ENCODE results near the gene RSL1D1.
"Not testable (repeated sequence)": the region's sequence is repeated elsewhere in the genome, so short reads cannot be mapped to it uniquely, and the experiment has no call there.

Gene RSL1D1

DNA sequence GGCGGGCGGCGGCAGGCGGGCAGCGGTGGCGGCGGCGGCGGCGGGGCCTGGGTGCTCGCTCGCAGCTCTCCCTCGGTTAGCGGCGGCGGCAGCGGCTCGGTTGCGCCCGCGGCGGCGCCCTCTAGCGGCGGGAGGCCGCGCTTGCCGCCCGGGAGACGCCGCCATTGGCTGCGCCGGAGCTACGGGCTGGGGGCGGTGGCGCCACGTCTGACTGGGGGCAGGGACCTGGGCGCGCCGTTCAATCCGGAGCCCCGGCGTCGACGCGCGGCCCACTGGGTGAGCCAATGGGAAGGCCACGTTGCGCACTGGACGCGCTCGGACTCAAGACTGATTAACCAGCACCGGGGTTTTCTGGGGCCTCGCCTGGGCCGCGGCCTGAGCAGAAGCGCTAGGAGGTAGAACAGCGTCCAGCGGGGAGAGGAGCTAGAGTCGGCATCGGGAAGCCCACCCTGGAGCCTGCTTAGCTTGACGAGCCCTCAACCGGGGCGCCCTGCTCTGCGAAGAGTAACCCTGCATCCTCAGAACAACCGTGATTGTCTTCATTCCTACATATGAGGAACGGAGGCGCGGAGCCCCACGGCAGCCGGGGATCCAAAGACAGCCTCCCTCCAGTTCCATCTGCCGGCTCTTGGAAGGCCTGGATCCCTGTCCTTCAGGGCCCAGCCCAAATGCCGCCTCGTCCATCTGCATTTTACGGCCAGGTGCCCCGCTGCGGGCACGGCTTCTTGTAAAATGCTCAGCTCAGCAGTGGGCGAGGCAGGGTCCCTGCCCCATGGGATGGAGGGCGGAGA, 54.0 kb downstream of the RSL1D1 start, which contains the start of gene ZC3H7A:
TSS of gene ZC3H7A (minus strand) at position 93 of the 791 bp plus-strand sequence. CDS start 14,904 bp downstream, outside the sequence.
- peak; percentile 97 for DNase-seq (ENCODE audit: low read depth)

DNA sequence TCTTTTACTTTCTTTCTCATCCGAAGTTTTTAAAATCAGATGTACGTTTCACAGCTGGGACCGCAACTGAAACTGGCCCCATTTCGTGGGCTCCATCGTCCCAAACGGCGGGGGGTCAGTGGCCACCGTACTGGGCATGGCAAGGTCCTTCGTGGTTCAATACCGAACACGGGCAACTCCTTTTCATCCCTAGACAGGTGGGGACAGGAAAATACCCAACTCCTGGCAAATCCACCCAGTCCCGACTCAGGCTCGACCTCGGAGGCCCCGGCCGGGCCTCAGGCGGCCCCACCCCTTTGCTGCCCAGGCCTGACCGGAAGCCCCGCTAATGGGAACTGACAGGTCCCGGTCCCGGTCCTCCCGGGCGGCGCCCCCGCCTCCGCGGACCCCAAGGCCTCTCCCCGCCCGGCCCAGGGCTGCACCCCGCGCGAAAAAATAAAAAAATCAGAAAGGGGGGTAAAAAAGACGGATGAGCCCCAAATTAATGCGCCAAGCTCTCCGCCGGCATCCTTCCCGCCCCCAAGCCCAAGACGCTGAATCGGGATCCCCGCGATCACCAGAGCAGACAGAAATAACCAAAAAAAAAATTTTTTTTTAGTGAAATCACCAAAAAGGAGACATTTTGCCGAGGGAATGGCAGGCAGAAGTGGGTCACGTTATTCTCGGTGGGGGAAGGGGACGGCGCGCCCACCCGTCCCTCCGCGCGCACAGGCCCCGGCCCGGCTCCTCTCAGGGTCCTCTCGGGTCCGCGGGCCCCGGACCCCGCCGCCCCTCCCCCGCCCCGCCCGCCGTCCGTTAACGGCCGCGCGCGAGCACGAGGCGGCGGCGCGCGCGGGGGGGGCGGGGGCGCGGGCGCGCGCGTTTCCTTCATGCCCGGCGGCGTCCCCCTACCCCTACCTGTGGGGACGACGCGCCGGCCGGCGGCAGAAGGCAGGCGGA, 54.8 kb downstream of the RSL1D1 start:
- DNase-seq (ENCODE audit: low read depth), result peak; percentile 66

DNA sequence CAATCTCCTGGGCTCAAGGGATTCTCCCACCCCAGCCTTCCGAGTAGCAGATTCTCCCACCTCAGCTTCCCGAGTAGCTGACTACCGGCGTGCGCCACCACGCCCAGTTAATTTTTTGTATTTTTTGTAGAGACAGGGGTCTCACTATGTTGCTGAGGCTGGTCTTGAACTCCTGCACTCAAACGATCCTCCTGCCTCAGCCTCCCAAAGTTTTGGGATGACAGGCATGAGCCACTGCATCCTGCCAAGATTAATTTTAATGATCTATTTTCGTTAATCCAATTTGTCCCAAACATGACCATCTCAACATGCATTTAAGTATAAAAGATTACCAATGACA, 55.5 kb downstream of the RSL1D1 start:
- no peak for DNase-seq (ENCODE audit: low read depth)

DNA sequence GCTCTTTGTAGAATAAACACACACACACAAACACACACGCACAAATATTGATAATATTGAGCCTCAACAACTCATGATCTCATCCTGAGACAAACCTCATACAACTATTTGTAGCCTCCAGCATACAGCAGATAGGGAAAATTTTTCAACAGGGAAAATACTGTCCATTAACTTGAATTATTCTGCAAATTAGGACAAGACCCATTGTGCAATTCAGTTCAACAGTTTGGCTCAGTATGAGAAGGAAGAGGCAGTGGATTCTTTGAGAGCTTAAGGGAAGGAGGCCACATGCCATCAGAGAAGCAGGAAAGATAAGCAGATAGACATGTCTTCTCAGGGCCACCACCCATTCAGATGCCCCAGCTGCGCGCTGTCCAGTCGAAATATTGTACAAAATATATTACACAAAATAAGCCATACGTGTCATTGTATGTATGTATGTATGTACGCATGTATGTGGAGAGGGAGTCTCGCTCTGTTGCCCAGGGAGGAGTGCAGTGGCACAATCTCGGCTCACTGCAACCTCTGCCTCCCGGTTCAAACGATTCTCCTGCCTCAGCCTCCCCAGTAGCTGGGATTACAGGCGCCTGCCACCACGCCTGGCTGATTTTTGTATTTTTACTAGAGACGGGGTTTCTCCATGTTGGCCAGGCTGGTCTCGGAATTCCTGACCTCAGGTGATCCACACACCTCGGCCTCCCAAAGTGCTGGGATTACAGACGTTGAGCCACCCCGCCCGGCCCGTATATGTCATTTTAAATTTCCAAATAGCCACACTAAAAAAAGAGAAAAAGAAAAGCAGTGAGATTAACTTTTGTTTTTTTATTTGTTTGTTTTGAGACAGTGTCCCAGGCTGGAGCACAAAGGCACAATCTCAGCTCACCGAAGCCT, 56.1 kb downstream of the RSL1D1 start:
- DNase-seq (ENCODE audit: low read depth), result peak; percentile 36

GRCh38 chr16:11794447-11794846, 56.9 kb downstream of the RSL1D1 start:
- DNase-seq (ENCODE audit: low read depth), result no peak

GRCh38 chr16:11793840-11794239, 57.5 kb downstream of the RSL1D1 start:
- no peak for DNase-seq (ENCODE audit: low read depth)

DNA sequence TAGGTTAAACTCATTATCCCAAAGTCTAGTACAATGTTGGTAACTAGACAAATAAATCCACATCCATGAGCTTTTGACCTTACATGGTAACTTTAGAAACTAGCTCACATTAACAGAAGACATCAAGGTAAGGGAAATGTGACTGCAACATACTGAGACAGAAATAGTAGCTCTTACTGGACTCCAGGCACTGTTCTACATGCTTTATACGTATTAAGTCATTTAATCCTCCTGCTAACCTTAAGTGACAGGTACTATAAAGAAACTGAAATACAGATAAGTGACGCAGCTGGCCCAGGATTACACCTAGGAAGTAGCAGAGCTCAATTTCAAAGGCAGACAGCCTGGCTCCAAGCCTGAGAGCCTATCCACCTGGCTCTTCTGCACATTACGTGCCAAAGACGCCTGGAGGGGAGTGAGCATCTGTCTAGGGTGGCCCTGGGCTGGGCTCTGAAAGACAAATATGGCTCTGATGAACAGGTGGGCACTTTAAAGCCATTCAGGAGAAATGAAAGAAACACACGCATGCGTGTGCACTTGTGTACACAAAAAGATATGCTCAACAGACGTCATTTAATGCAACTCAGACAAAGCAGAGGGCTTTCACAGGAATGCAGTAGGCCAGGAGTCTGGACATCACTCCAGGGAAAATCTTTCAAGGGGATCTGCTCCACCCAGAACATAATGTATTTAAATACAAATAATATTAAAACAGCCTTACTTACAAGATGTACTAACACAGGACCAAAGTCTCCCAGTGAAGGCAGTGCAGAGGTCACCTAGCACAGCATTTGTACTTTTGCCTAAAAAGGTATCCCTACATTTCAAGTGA, 58.7 kb downstream of the RSL1D1 start:
- DNase-seq (ENCODE audit: low read depth), result no peak

- DNase-seq (ENCODE audit: low read depth), result no peak
Observed at GRCh38 chr16:11791144-11791828, 60.1 kb downstream of the RSL1D1 start.

DNA sequence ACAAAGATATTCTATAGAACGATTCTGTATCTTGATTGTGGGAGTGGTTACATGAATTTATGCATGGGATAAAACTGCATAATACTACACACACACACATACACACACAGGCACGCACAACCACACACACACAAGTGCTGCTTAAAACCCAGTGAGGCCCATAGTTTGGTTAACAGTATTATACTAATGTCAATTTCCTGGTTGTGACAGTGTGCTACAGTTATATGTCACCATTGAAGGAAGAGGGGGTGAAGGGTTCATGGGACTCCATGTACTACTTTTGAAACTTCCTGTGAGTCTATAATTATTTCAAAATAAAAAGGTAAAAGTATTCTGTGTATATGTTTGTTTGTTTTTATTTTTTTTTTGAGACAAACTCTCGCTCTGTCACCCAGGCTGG, 62.4 kb downstream of the RSL1D1 start:
- DNase-seq (ENCODE audit: low read depth), result no peak

GRCh38 chr16:11784980-11785599, 66.3 kb downstream of the RSL1D1 start:
- DNase-seq (ENCODE audit: low read depth), result not testable (repeated sequence)

GRCh38 chr16:11784381-11784780, 67.0 kb downstream of the RSL1D1 start:
- DNase-seq (ENCODE audit: low read depth), result not testable (repeated sequence)

GRCh38 chr16:11784038-11784369, 67.3 kb downstream of the RSL1D1 start:
- DNase-seq (ENCODE audit: low read depth), result peak; percentile 61
